CD14-positive monocyte (primary cell): ENCODE results near the gene PLCH1. TPM values are rescaled to one million over a fixed set of nuclear protein-coding genes. Genes with fewer than 3 reads are reported as not detected.

Source experiments
- DNase-seq, 3 donors: peaks; one replicate each; pipeline ENCODE4 v3.0.0-alpha.2; 2011 to 2022
- H2AFZ ChIP-seq: 2 replicates; pipeline ENCODE4 v1.6.0; 2012; ENCODE audit warnings: mild to moderate bottlenecking, low read depth, low read length, inconsistent platforms; ENCODE audit not compliant: insufficient read depth, poor library complexity, severe bottlenecking
- H3K27ac ChIP-seq, 2 donors: 1 replicate in 1 of 2; 2 replicates in 1 of 2; pipeline ENCODE4 v1.5.1; 2012 to 2013; ENCODE audit warnings: low read length in 2 of 2, control low read depth in 1 of 2, inconsistent platforms in 1 of 2, low read depth in 1 of 2, mild to moderate bottlenecking in 1 of 2
- H3K27me3 ChIP-seq, 2 donors: one replicate each; pipeline versions ENCODE4 v1.6.0 to v1.6.1; 2011 to 2013; ENCODE audit warnings: low read length in 2 of 2; ENCODE audit not compliant: control insufficient read depth in 2 of 2, insufficient read depth in 2 of 2
- H3K36me3 ChIP-seq, 2 donors: replicated peaks in 1 of 2; 1 replicate in 1 of 2; 2 replicates in 1 of 2; pipeline versions ENCODE4 v1.5.1 to v1.6.1; 2012 to 2013; ENCODE audit warnings: low read length in 2 of 2, control low read depth in 1 of 2, inconsistent platforms in 1 of 2, mild to moderate bottlenecking in 1 of 2; ENCODE audit not compliant: insufficient read depth in 2 of 2, control insufficient read depth in 1 of 2
- H3K4me1 ChIP-seq, 2 donors: 1 replicate in 1 of 2; 2 replicates in 1 of 2; pipeline versions ENCODE4 v1.5.1 to v1.6.1; 2012 to 2013; ENCODE audit warnings: low read length in 2 of 2, control low read depth in 1 of 2, inconsistent platforms in 1 of 2, mild to moderate bottlenecking in 1 of 2, moderate library complexity in 1 of 2; ENCODE audit not compliant: insufficient read depth in 2 of 2, control insufficient read depth in 1 of 2
- H3K4me2 ChIP-seq: replicated peaks from 2 replicates; pipeline ENCODE3; 2012; ENCODE audit warnings: low read length, moderate library complexity, mild to moderate bottlenecking; ENCODE audit not compliant: poor library complexity, severe bottlenecking; ENCODE audit errors: extremely low read depth
- H3K4me3 ChIP-seq, 3 experiments: fragments of 200-600 bp in 1 of 3; sonication (generic) in 1 of 3; replicated peaks in 1 of 3; 1 replicate in 2 of 3; 2 replicates in 1 of 3; pipeline ENCODE4 v1.5.1; 2011 to 2013; ENCODE audit warnings: low read length in 3 of 3, mild to moderate bottlenecking in 3 of 3, control low read depth in 2 of 3, low read depth in 2 of 3, inconsistent platforms in 1 of 3, moderate library complexity in 1 of 3
- H3K79me2 ChIP-seq: 2 replicates; pipeline ENCODE4 v1.6.0; 2012; ENCODE audit warnings: mild to moderate bottlenecking, control low read depth, inconsistent platforms, low read length, moderate library complexity; ENCODE audit not compliant: insufficient read depth
- H3K9ac ChIP-seq: 2 replicates; pipeline ENCODE4 v1.6.0; 2017; ENCODE audit warnings: low read length, mild to moderate bottlenecking; ENCODE audit not compliant: insufficient read depth, poor library complexity, severe bottlenecking
- H3K9me3 ChIP-seq, 2 donors: replicated peaks in 1 of 2; 1 replicate in 1 of 2; 2 replicates in 1 of 2; pipeline versions ENCODE4 v1.5.1 to v1.6.1; 2012 to 2013; ENCODE audit warnings: low read length in 2 of 2, control low read depth in 1 of 2; ENCODE audit not compliant: control insufficient read depth in 1 of 2, insufficient read depth in 1 of 2
- H4K20me1 ChIP-seq: 2 replicates; pipeline ENCODE4 v1.6.0; 2012; ENCODE audit warnings: mild to moderate bottlenecking, low read length, control low read depth, moderate library complexity; ENCODE audit not compliant: insufficient read depth
- H3K27ac Mint-ChIP-seq, 7 donors: one replicate each; pipeline ENCODE4 v1.8.0; 2020; ENCODE audit warnings: mild to moderate bottlenecking in 7 of 7, mixed read lengths in 7 of 7, moderate library complexity in 6 of 7, inconsistent platforms in 2 of 7
- H3K27me3 Mint-ChIP-seq, 3 donors: one replicate each; pipeline ENCODE4 v1.8.0; 2021 to 2022; ENCODE audit warnings: low read depth in 3 of 3, mild to moderate bottlenecking in 3 of 3, mixed read lengths in 3 of 3, moderate library complexity in 3 of 3, inconsistent platforms in 1 of 3
- H3K36me3 Mint-ChIP-seq, 2 donors: one replicate each; pipeline ENCODE4 v1.8.0; 2020; ENCODE audit warnings: mixed read lengths in 2 of 2, inconsistent platforms in 1 of 2, mild to moderate bottlenecking in 1 of 2
- H3K4me1 Mint-ChIP-seq: one replicate; pipeline ENCODE4 v1.8.0; 2020; ENCODE audit warnings: mild to moderate bottlenecking, mixed read lengths
- H3K4me3 Mint-ChIP-seq, 2 donors: one replicate each; pipeline ENCODE4 v1.8.0; 2020; ENCODE audit warnings: mild to moderate bottlenecking in 2 of 2, mixed read lengths in 2 of 2, moderate library complexity in 1 of 2
- H3K9me3 Mint-ChIP-seq, 7 donors: one replicate each; pipeline ENCODE4 v1.8.0; 2020 to 2022; ENCODE audit warnings: mixed read lengths in 7 of 7, mild to moderate bottlenecking in 6 of 7, moderate library complexity in 6 of 7, inconsistent platforms in 2 of 7
- CTCF ChIP-seq: fragments of 200-600 bp; IDR thresholded peaks from one replicate; pipeline ENCODE4 v1.8.0; 2022; ENCODE audit warnings: antibody characterized with exemption, mild to moderate bottlenecking
- WGBS: methylation state at CpG from one replicate; pipeline ENCODE4 v1.1.5; 2013; ENCODE audit warnings: missing lambda C conversion rate; ENCODE audit not compliant: insufficient coverage; 5-methylcytosine and 5-hydroxymethylcytosine counted together
- intact Hi-C, 2 donors: fragments of 100-400 bp; cut with micrococcal nuclease; formaldehyde crosslinking; loops; one replicate each; pipeline versions ENCODE4 v1.15.0 to v1.15.1; 2023
- polyA plus RNA-seq, 3 donors: library from polyadenylated mRNA; depleted of rRNA in 1 of 3; unstranded in 2 of 3; stranded (reverse) in 1 of 3; fragments of 300-500 nt in 2 of 3; fragments of >200 nt in 1 of 3; fragmentation: Illumina TruSeq in 2 of 3; gene quantifications; 1 replicate in 2 of 3; 2 replicates in 1 of 3; pipeline ENCODE4 v1.2.3, GENCODE V29; 2012 to 2021
- small RNA-seq: library from RNA; depleted of rRNA; stranded (forward); fragments of <200 nt; gene quantifications from one replicate; pipeline ENCODE3, GENCODE V24; 2012; ENCODE audit warnings: low read depth; ENCODE audit not compliant: insufficient read length

Gene PLCH1
- polyA plus RNA-seq, 3 donors: not detected

GRCh38 chr3:155326244-155326643 is 418.6 kb downstream of the PLCH1 start:
- H3K4me1 ChIP-seq: no peaks in the 10 kb centered on the region
- TF ChIP-seq CTCF: no peak
- Mint-ChIP-seq H3K4me1 (peaks cover 6% of the 10 kb centered on the region), H3K4me3 (no peak overlapping the region), H3K27ac (no peak overlapping the region), H3K27me3 (peaks cover 0 to 4% (median 4%) of the 10 kb centered on the region in 3 donors), H3K36me3 (no peaks in the 10 kb centered on the region), H3K9me3 (peaks cover 0 to 5% (median 0%) of the 10 kb centered on the region in 7 donors)
- H4K20me1 ChIP-seq: no peaks in the 10 kb centered on the region
- H3K36me3 ChIP-seq: no peaks in the 10 kb centered on the region
- H3K9me3 ChIP-seq: no peaks in the 10 kb centered on the region
- no peak overlapping the region for H3K4me3 ChIP-seq
- no peak for DNase-seq
- H3K4me2 ChIP-seq: no peak overlapping the region
- 37% methylated on average over 3 of the region's 5 CpGs for WGBS
- H3K27me3 ChIP-seq: no peaks in the 10 kb centered on the region
- no peak overlapping the region for H3K27ac ChIP-seq
- intact Hi-C loops: loop anchor here in 1 of 2 donors (10.0 kb wide), 1 partner anchor 991 kb away; no protein-coding TSS in a partner anchor
- H3K79me2 ChIP-seq: no peaks in the 10 kb centered on the region
- no peak overlapping the region for H2AFZ ChIP-seq
- no peak overlapping the region for H3K9ac ChIP-seq

Small RNAs within 50 kb of the gene (small RNA-seq; reads per million reads assigned to genes)
- gene AC108729.3 (not detected), gene RN7SL715P (not detected)

Other genes starting within 250 kb of the PLCH1 start
- gene C3orf33, start 61.2 kb upstream of the PLCH1 start, polyA plus RNA-seq: under 1 TPM; 0.34 to 0.97 (median 0.49) TPM
- 10 to 100 TPM in 2 of 3 donors, 1 to 10 TPM in 1; 9.7 to 19.1 (median 15.0) TPM for gene SLC33A1, start 109.4 kb upstream of the PLCH1 start, polyA plus RNA-seq
- 10 to 100 TPM; 14.3 to 43.4 (median 27.4) TPM for gene GMPS, start 125.6 kb upstream of the PLCH1 start, polyA plus RNA-seq